Activated CD4-positive, alpha-beta T cell treated with anti-CD3 and anti-CD28 coated beads for 4 hours (primary cell): ENCODE results near the gene RBPJL.

Experiments
- DNase-seq, 2 donors: peaks; one replicate each; pipeline ENCODE4 v3.0.0-alpha.2; 2020

The RBPJL gene, protein sequence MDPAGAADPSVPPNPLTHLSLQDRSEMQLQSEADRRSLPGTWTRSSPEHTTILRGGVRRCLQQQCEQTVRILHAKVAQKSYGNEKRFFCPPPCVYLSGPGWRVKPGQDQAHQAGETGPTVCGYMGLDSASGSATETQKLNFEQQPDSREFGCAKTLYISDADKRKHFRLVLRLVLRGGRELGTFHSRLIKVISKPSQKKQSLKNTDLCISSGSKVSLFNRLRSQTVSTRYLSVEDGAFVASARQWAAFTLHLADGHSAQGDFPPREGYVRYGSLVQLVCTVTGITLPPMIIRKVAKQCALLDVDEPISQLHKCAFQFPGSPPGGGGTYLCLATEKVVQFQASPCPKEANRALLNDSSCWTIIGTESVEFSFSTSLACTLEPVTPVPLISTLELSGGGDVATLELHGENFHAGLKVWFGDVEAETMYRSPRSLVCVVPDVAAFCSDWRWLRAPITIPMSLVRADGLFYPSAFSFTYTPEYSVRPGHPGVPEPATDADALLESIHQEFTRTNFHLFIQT

DNA sequence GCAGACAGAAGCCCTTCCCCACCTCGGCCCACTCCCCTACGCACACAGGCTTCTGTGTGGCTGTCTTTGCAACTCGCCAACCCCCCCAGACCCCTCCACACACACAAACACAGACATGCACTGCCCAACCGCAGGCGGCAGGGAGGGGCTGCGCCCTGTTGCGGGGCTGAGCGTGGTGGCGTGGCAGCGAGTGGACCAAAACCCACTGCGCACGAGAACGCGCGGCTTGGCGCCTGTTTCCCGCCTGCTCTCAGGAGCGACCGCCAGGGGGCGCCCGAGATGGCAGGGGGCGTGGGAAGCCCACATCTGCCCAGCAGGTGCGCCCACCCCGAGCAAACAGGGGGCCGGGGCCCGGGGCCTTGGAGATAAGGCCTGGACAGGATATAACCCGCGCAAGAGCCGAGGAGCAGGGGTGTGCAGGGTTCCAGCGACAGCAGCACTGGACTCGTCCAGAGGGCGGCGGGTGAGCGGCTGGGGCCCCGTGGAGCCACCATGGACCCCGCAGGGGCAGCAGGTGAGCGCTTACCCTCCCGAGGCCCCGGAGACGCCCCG is at the start of gene RBPJL:
RBPJL (plus strand) TSS at position 410 of the 552 bp plus-strand sequence; CDS start at position 493, 83 bp downstream.
- peak in 1 of 2 donors; percentile 24 for DNase-seq

DNA sequence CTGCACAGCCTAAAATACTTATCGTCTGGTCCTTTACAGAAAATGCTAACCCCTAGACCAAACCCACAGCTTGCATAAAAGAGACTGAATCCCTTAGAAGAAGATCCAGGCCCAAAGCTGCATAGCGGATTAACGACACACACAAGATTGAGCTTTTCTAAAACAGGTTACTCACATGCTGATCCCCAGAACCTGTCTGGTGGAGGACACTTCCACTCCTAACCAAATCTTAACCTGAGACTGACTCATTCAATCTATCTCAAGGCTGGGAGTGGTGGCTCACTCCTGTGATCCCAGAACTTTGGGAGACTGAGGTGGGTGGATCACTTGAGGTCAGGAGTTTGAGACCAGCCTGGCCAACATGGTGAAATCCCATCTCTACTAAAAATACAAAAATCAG is 49.5 kb upstream of the RBPJL start:
- no peak for DNase-seq

DNA sequence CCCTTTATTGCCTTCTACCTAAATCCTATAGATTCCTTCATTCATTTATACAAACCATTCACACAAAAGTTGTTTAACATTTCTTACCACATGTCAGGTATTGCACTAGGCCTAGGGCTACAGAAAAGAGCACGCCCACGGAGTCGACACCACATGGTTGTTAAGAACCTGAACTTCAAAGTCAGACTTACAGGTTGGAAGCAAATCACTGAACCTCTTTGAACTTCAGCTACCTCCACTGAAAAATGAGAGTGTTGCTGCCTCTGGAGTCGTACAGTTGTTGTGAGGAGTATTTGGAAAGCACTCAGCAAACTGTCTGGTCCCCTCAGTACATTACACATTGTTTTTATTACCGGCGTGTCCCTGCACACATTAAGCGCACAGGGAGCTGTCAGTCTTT is 48.9 kb upstream of the RBPJL start:
- no peak for DNase-seq

DNA sequence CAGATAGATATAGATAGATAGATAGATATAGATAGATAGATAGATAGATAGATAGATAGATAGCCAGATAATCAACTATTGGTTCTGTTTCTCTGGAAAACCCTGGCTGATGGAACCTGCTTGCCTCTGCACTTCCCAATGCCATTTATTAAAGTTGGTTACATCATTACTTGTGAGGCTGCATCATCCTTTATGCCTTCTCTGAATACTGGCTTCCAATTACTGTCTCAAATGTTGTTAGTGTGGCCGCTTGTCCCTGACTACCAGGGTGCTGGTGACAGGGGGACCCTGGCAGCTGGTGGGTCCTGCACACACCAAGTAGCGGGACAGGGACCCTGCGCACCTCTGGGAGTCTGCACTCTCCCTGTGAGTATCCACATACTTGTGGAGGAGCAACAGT is 48.4 kb upstream of the RBPJL start:
- DNase-seq: no peak

DNA sequence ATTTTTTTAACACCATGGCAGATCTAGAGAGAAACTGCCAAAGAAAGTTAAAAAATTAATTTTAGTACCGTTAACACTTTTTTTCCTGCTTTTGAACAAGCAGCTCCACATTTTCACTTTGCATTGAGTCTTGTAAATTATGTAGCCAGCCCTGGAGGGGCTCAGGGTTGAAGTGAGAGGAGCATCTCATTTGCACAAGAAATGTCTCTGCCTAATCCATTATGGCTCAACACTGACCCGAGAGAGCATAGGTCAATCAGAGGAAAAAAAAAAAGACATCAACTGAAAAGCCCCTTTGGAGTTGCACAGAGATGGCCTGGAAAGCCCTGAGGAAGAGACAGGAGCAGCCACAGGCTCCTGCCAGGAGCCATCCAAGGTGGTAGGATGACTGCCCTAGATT is 48.0 kb upstream of the RBPJL start:
- no peak for DNase-seq

DNA sequence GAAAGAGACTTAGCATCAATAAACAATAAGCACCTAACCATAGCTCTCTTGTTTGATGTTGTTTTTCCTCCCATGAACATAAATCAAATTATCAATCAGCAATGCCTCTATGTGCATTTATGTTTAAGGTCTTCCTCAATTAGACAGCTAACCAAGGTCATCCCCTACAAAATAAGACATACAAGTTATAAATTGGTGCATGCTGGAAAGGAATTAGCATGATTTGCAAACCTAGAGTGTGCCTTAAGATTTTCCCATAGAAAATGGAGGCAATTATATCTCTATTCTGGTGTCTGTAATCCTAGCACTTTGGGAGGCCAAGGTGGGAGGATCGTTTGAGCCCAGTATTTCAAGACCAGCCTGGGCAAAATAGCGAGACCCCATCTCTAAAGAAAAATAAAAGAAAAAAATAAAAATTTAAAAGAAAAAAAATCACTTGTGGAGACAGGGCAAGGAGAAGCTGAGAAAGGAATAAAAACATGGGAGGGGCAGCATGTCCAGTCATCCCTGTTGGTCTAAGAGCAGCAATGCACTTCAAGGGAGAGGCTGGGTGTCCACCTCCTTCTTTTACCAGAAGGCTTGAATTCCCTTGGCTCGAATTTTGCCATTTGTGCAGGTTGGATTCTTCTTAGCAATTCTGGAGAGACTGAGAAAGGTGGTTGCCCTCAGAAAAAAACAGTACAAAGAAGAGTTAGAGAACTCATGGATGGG is 42.9 kb upstream of the RBPJL start:
- DNase-seq: no peak

DNA sequence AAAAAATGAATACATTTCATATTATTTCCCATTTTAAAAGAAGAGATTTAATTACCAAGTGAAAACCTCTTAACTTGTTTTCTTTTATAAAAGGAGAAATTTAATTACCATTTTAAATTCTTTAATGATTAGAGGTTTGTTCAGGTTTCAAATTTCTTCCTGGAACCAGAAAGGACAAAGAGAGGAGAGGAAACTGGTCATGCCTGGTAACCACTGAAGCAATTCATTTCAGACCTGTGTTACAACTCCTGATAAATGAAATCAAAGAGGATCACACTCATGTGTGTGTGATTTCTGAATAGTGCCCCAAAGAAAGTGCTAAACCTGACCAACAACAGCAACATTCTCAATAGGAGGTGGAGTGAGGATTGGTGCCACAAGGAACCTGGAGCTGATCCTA is 39.7 kb upstream of the RBPJL start:
- no peak for DNase-seq

DNA sequence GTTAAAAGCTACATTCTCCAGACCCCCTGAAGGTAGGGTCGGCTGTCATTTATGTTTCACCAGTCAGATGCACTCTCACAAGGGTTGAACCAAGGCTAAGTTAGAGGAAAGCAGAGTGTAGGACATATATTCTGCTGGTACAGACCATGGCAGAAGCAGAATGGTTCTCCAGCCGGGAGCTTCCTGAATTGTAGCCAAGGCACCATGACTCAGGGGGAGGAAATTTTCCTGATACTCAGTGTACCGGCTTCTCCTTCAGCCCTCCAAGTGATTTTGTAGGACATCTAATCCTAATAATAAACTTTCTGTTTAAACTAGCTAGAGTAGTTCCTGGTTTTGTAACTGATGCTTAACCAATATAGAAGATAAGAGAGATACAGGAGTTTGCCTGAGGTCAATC is 38.1 kb upstream of the RBPJL start:
- no peak for DNase-seq

DNA sequence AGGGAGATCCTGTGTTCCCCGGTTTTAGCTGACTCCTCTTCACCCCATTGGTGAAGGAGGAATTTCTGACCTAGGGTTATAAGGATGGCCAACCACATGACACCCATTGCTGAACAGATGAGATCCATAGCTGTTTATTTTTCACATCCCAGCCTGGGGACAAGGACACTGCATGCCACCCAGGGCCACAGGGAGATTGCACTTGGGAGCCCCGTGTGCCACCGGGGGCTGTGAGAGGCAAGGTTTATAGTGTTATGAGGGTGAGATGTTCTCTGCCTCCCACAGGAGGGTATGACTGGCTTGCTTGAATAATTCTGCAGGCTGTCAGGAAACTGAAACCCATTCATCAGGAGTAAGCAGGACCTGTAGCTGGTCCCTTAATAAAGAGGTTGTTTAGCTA is 37.6 kb upstream of the RBPJL start:
- DNase-seq: no peak

DNA sequence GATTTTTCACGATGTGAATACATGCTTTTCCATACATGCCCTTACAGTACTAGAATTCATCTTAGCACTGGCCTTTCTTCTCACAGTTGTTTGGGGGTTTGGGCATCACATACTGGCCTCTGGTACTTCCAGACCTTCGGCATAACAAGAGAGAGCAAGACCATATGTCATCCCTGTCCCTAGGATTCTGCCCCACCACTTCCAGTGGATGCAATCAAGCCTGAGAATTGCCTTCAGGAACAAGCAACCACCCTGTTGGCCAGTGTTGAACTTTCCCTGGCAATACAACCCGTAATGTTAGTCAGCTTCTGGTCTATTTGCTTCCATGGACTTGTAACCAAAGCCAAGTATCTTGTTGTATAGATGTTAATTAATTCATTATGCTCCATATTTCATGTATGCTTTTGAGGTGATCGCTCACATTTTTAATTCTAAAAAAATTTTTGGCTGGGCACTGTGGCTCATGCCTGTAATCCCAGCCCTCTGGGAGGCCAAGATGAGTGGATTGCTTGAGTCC is 36.8 kb upstream of the RBPJL start:
- no peak for DNase-seq

DNA sequence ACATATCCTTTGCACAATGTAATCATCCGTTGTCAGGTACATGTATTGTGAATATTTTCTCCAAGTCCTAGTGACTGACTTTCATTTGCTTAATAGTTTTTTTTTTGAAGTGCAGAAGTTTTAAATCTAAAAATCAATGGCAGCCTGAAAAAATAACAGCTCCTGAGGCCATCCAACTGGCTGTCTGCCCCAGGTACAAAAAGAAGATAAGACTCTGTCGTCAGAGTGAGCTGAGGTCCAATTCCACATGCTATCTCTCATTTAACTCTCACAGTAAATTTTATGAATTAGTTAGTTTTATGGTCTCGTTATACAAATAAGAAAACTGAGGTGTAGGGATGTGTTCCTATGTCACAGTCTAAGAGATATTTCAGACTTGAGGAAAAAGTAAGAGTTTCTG is 31.3 kb upstream of the RBPJL start:
- no peak for DNase-seq

DNA sequence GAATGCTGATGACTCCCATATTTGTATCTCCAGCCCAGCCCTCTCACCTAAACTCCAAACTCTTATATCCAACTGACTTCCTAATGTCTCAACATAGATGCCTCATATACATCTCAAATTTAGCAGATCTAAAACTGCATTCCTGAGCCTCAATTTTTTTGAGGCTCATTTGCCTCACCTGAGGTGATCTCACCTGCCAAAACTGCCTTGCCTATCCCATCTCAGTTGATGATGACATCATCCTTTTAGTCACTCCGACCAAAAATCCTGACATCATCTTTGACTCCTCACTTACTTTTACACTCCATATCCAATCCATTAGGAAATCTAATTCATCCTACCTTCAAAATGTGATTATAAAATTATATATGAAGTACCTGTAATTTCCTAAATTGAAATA is 26.6 kb upstream of the RBPJL start:
- no peak for DNase-seq

DNA sequence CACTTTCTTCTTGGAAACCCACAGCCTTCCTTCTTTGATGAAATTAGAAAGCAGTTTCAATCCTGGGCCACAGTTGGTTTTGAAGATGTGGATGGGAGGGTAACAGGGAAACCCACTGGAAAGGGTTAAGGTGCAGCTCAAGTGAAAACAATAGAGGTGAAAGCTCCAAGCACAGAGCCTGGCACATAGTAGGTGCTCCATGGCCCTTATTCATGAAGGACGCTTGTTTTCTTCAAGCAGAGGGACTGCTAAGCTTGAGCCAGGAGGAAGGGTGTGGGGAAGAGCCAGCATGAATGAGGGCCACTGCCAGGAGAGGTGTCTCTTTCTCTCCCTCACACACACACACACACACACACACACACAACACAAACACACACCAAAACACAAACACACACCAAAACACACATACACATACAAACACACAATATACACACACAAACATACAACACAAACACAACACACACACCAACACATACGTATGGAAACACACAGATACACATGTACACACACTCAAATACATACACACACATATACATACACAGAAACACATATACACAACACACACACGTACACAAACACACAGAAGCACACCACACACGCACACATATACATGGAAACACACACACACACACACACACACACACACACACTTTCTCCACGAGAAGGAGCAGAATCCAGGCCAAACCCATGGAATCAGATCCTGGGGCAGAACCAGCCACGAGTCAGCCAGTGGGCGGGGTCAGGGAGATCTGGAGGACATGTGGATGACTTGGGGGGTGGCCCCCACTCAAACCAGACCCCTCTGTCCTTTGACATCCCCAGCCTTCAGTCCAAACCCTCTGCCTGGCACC is 23.7 kb upstream of the RBPJL start:
- no peak for DNase-seq

DNA sequence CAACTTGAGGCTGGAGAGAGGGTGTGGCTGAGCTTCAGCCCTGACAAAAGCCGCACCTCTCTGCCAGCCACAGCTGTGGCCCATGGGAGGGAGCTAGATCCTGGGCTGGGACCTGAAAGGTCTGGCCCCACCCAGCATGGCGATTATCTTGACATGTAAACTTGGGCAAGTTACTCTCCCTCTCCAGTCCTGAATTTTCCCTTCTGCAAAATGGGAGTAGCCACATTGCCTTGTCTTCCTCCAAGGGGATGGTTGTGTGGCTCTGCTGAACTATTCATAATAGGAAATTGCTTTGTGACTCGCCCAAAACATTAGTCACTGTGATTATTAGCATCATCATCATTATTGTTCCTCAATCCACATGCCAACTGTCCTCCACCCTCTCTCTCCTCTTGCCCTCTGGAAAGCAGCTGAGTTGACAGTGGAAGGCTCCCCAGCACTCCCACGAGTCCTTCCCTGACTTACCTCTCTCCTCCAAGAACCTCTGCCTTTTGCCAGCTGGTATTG is 23.0 kb upstream of the RBPJL start:
- DNase-seq: no peak

DNA sequence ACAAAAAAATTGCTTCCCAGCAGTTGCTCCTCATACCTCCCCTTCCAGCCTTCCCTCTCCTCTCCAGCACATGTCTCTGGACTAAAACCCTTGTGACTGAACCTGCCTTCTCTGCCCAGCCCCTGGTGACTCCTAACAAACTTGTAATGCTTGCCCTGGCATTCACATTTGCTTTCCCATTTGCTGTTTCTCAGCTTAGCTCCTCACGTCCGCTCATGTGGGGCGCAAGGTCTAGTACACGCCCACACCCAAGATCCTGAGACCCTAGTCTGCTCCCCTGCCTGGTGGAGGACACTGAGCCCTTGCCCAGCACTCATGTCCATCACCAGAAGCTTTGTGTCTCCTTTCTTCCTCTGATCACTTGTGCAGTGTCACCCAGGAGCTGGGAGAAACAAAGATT is 18.3 kb upstream of the RBPJL start:
- DNase-seq: no peak

DNA sequence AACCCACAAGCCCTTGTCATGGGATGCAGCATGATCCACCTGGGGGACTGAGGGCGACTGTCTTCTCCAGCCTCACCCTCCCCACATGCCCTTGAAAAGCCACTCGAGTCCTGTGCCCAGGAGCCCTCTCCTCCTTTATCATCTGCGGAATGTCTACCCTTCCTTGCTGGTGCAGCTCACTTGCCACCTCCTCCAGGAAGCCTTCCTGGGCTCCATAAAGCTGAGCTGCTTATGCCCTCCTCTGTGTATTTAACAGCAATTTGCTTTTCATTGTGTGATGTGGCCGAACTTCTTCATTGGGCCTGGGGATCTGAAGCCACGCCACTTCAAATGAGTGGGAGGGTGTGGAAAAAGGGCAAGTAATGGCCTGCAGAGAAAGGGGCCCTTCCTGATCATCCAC is 17.8 kb upstream of the RBPJL start:
- no peak for DNase-seq

DNA sequence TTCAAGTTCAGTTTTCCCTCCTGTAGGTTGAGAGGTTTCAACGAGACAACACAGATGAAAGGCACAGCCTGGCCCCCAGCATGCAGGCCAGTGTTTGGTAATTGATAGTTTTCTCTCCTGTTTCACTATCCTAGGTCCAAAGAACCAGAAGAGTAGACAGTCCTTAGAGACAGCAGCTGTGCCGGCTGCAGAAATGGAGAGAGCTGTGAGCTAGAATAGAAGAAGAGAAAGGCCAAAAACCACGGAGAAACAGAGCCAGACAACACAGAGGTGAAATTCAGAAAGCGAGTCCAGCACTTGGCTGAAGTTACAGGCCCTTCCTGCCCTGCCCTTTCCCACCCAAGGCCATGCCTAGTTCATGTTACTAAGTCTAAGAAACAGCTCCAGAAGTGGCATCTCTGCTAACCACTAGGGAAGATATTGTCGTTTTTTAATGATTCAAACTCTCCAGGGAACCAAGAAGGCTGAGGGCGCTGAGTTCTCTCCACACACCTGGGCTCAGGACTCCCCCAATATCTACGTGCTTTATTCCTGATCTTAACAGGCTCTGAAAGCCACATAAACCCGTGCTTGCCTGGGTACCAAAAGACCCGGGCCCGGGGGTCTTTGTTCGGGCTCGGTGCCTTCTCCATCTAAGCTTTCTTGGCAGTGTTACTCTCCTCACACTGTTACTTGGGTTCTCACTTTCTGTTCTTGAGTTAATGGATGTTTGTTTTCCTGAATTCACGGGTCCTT is 16.5 kb upstream of the RBPJL start:
- no peak for DNase-seq

DNA sequence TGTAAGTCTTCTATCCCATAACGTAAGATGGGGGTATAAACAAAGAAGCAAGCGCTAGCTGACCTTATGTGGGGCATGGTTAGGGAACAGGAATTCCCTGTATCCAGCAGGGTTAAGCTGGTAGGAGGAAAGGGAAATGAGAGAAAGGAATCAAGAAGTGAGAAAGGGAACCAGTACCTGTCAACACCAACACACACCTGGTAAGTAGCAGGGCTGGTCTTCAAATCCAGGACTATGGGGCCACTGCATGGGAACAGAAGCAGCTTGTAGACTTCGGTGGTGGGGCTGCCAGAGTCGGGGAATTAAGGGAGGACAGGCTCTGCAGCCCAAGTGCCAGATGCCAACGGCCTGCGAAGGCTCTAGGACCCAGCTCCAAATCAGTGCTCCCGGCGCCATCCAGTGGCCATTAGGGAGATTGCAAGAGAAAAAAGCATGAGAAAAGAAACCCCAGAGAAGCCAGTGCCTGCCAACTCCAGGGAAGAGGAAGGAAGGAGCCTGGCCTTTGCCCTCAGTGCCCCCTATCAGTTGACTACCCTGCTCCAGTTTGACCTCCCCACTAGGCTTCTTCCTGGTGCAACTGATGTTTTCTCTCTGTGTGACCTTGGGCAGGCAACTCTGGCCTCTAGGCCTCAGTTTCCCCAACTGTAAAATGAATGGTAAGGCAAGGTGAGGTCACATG is 15.8 kb upstream of the RBPJL start:
- DNase-seq: peak; percentile 50 to 63

DNA sequence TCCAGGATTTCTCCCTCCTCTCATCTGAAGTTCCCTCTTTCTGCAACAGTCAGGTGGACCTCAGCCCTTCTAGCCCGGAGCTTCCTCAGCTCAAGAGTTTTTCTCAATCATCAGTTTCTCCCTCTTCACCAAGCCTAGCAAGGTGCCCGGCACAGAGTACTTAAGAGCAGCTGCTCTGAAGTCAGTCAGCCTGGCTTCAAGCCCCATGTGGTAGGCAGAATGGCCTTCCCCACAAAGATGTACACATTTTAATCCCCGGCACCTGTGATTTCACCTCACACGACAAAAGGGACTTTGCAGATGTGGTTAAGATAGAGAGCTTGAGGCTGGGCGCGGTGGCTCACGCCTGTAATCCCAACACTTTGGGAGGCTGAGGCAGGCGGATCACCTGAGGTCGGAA is 15.1 kb upstream of the RBPJL start:
- no peak for DNase-seq

DNA sequence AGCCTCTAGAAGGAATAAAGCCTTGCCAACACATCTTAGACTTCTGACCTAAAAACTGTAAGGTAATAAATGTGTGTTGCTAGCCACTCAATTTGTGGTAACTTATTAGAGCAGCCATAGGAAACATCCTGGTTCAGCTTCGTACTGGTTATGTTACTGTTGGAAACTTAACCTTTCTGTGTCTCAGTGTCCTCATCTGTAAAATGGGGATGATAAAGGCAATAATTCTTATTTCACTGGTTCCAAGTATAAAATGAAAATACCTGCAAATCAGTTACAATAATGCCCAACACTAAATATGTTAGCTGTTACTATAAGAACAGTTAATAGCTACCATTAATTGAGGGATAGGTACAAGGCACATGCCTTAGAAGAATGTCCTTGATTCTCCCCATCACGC is 14.3 kb upstream of the RBPJL start:
- DNase-seq: no peak
